Effector memory CD4-positive, alpha-beta T cell (primary cell): ENCODE results near the gene SNRNP200.

ENCODE experiments used
- DNase-seq, 3 donors: peaks; one replicate each; pipeline ENCODE4 v3.0.0-alpha.2; 2020
- H3K27ac ChIP-seq: 2 replicates; pipeline ENCODE4 v1.7.0; 2013; ENCODE audit warnings: mild to moderate bottlenecking, low read length, moderate library complexity; ENCODE audit not compliant: insufficient read depth, poor library complexity, severe bottlenecking
- H3K27me3 ChIP-seq: replicated peaks from 2 replicates; pipeline ENCODE4 v1.7.0; 2013; ENCODE audit warnings: mild to moderate bottlenecking, low read length; ENCODE audit not compliant: insufficient read depth, control insufficient read depth, poor library complexity, severe bottlenecking
- H3K36me3 ChIP-seq: 2 replicates; pipeline ENCODE4 v1.7.0; 2013; ENCODE audit warnings: mild to moderate bottlenecking, low read length, moderate library complexity; ENCODE audit not compliant: control insufficient read depth, insufficient read depth
- H3K4me1 ChIP-seq: 2 replicates; pipeline ENCODE4 v1.7.0; 2013; ENCODE audit warnings: low read length, mild to moderate bottlenecking; ENCODE audit not compliant: control insufficient read depth, insufficient read depth, poor library complexity, severe bottlenecking
- H3K4me3 ChIP-seq: 2 replicates; pipeline ENCODE4 v1.7.0; 2013; ENCODE audit warnings: low read length, low read depth, mild to moderate bottlenecking; ENCODE audit not compliant: insufficient read depth, poor library complexity, severe bottlenecking
- H3K9me3 ChIP-seq: 2 replicates; pipeline ENCODE4 v1.7.0; 2013; ENCODE audit warnings: mild to moderate bottlenecking, low read length, moderate library complexity; ENCODE audit not compliant: control insufficient read depth

Gene SNRNP200

DNA sequence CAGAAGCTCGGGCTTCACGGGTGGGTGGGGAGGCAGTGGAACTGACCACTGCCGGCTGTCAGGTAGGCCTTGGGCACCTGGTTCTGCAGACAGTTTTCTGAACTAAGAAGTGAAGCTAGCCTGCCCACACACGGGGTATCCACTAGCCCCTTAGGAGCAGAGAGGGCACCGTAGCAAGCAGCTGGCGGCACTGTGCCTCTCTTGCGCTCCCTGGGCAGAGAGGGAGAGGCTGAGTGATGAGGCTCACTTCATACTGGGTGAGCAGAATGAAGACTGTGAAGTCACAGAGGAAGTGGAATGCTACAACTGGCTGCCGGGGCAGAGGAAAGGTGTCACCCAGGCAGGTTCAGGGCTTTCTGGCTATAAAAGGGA is 20.5 kb upstream of the SNRNP200 start:
- H3K27ac ChIP-seq, result peak overlapping the region; percentile 66
- H3K9me3 ChIP-seq, result no peaks in the 10 kb centered on the region
- H3K4me1 ChIP-seq, result peaks cover 29% of the 10 kb centered on the region
- peaks cover 4% of the 10 kb centered on the region for H3K36me3 ChIP-seq
- H3K4me3 ChIP-seq, result peak overlapping the region; percentile 66
- H3K27me3 ChIP-seq, result no peaks in the 10 kb centered on the region
- DNase-seq, result peak in 2 of 3 donors; percentile 27 to 41

DNA sequence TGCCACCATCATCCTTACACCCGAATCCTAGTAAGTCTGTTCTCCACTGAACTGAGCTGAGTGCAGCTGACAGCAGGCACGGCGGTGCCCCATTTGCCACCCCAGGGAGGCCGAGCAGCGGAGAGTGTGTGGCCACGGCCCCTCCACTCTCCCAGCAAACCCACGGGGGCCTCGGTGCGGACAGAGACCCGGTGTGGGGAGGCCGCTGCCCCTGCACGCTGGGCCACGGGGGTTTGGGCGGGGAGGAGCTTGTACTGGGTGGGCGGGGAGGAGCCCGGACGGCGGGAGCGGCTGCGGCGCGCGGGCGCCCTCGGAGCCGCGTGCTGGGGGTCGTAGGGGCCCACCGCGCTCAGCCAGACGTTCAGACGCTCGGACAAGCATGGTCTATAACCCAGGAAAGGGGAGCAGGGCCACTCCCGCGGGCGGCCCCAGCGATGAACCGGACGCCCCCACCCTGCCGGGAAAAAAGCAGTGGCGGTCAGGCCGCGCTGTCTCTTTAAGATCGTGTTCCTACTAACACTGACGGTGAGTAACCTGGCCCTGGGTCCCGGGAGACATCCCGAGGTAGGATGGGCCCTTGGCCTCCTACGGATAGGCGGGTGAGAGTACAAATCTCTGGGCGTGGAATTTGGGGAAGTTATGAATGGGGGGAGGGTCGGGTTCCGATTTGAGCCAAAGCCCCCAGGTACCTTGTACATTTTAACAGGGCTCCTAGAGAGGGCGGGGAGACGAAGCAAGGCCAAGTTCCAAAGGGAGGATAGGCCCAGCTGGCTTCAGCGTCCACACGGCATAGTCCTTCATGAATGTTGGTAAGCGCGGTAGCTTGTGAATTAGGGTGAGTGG is 19.9 kb upstream of the SNRNP200 start, which contains the start of gene ITPRIPL1:
Gene ITPRIPL1, plus strand, starts transcription at position 277 of the 843 bp plus-strand sequence. Its CDS starts 523 bp downstream, at position 800.
- Histone ChIP-seq H3K27me3 (no peaks in the 10 kb centered on the region), H3K27ac (peak within 1 kb of the TSS; percentile 66), H3K9me3 (no peaks in the 10 kb centered on the region), H3K4me3 (peak within 1 kb of the TSS; percentile 66), H3K4me1 (peaks cover 35% of the 10 kb centered on the region), H3K36me3 (peaks cover 4% of the 10 kb centered on the region)
- DNase-seq, result peak in 1 of 3 donors; percentile 17

DNA sequence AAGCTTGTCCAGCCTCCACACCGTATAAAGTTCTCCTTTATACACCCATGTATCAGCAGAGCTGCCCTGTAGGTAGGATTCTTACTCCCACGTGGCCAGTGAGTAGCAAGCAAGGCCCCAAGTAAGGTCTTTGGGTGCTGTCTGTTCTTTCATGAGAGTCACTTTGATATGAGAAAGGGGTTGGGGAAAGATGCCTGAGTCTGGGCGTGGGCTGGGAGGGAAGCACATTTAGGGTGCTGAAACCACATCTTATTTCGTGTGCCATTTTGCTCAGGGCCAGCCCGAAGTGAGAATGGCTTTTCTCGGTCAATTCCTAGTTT is 19.3 kb upstream of the SNRNP200 start:
- peak overlapping the region; percentile 66 for H3K4me3 ChIP-seq
- H3K27ac ChIP-seq, result peak overlapping the region; percentile 66
- no peaks in the 10 kb centered on the region for H3K27me3 ChIP-seq
- H3K4me1 ChIP-seq, result peaks cover 36% of the 10 kb centered on the region
- peaks cover 4% of the 10 kb centered on the region for H3K36me3 ChIP-seq
- DNase-seq, result no peak
- no peaks in the 10 kb centered on the region for H3K9me3 ChIP-seq

DNA sequence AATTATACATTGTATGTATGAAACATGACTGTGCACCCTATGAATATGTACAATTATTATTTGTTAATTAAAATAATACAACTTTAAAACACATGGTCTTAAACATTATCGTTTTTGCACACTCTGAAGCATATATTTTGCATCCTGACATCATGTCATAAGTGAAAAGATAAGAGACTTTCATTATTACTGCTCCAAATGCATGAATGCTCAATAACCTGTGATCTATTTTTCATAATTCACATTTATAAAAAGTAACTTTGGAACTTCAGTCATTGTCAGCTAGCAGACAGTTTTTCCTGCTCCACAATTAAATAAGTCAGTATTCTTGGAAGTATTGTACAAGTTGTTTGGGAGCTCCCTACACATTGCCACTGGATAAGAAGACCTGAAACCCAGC is 18.5 kb upstream of the SNRNP200 start:
- H3K4me1 ChIP-seq, result peaks cover 36% of the 10 kb centered on the region
- H3K27ac ChIP-seq, result no peak overlapping the region

DNA sequence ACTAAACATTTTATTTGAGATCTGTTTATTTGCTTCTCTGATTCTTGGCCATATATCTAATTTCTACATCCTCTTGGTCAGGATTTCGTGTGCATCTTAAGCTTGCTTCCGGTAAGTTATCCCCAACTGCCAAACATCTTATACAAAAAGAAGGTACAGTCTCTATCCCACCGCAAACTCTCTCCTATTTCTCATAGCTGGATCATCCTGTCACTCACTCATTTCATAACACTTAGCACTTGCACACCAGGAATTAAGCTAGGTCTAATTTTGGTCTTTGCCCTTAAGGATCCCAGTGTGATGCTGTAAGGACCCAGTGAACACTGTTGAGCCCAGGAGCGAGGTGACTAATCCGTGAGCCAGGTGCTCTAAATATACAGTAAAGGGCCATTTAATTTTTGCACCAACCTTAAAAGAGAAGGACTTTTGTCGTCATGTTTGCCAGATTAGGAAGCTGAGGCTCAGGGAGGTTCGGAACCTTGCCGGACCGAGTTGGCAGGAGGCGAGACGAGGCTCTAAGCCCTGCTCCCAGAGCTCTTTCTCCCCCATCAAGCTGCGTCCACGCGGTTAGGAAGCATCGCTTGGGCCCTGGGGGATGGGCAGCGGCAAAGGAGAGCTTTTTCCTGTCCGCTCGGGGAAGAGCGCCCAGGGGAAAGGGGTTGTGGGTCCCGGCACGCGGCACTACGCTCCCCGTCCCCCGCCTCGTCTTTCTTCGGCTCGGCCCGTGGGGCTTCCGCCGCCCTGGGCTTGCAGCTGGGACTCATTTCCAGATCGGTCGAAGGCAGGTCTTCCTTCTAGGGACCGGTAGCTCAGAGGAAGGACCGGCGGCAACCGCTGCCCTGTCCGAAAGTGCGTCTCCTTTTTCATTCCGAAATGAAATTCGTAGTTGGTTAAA is 15.6 kb upstream of the SNRNP200 start:
- peak overlapping the region; percentile 77 for H3K4me3 ChIP-seq
- no peaks in the 10 kb centered on the region for H3K36me3 ChIP-seq
- peak overlapping the region; percentile 74 for H3K27ac ChIP-seq
- no peaks in the 10 kb centered on the region for H3K27me3 ChIP-seq
- H3K4me1 ChIP-seq, result peaks cover 30% of the 10 kb centered on the region
- no peak for DNase-seq
- H3K9me3 ChIP-seq, result no peaks in the 10 kb centered on the region

More for the DNA sequence above, 18.5 kb upstream of the SNRNP200 start:
- no peaks in the 10 kb centered on the region for H3K27me3 ChIP-seq
- no peak for DNase-seq
- H3K4me3 ChIP-seq, result no peak overlapping the region
- peaks cover 4% of the 10 kb centered on the region for H3K36me3 ChIP-seq
- no peaks in the 10 kb centered on the region for H3K9me3 ChIP-seq

DNA sequence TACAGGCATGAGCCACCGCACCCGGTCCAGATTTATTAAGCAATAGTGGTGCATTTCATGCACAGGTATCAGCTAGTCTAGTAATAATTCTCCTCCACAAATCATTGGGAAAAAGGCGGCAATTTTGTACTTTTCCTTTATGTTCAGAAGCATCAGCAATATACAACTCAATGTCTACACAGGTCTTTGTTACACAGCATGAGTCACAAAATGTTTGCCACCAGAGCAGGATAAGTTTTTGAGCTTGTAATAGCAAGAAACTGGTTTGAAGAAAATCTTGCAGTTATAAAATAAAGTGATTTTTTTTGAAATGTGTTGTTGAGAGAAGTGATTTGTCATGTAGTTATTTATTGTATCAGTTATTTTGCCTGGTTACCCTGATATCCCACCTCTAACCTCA is 15.0 kb upstream of the SNRNP200 start:
- peak overlapping the region; percentile 77 for H3K4me3 ChIP-seq
- no peak for DNase-seq
- H3K27ac ChIP-seq, result peak overlapping the region; percentile 12
- no peaks in the 10 kb centered on the region for H3K36me3 ChIP-seq
- H3K4me1 ChIP-seq, result peaks cover 31% of the 10 kb centered on the region
- no peaks in the 10 kb centered on the region for H3K27me3 ChIP-seq
- H3K9me3 ChIP-seq, result no peaks in the 10 kb centered on the region

DNA sequence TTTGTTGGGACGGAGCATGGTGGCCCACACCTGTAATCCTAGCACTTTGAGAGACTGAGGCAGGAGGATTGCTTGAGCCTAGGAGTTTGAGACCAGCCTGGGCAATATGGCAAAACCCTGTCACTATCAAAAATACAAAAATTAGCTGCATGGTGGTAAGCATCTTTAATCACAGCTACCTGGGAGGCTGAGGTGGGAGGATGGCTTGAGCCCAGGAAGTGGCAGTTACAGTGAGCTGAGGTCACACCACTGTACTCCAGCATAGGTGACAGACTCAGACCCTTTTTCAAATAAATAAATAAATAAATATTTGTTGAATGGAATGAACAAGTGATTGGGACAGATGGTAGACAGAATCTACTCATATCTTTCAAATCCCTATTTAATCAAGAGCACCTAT is 14.1 kb upstream of the SNRNP200 start:
- no peaks in the 10 kb centered on the region for H3K36me3 ChIP-seq
- H3K4me1 ChIP-seq, result peaks cover 26% of the 10 kb centered on the region
- no peaks in the 10 kb centered on the region for H3K27me3 ChIP-seq
- no peak overlapping the region for H3K4me3 ChIP-seq
- no peaks in the 10 kb centered on the region for H3K9me3 ChIP-seq
- H3K27ac ChIP-seq, result peak overlapping the region; percentile 18
- no peak for DNase-seq

DNA sequence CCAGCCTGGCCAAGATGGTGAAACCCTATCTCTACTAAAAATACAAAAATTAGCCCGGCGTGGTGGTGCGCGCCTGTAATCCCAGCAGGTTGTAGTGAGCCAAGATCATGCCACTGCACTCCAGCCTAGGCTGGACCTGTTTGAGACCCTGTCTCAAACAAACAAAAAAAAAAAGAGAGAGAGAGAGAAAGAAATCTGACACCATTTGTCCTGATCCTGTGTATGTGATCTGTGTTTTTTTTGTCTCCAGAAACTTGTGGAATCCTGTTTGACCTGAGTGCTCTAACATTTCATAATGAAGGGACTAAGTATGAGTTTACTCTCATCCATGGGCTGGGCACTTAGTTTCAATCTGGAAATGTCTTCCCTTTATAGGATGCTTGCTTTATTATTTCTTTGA is 13.4 kb upstream of the SNRNP200 start:
- DNase-seq, result no peak
- peaks cover 25% of the 10 kb centered on the region for H3K4me1 ChIP-seq
- no peaks in the 10 kb centered on the region for H3K27me3 ChIP-seq
- H3K4me3 ChIP-seq, result no peak overlapping the region
- H3K9me3 ChIP-seq, result no peaks in the 10 kb centered on the region
- no peaks in the 10 kb centered on the region for H3K36me3 ChIP-seq
- H3K27ac ChIP-seq, result no peak overlapping the region

DNA sequence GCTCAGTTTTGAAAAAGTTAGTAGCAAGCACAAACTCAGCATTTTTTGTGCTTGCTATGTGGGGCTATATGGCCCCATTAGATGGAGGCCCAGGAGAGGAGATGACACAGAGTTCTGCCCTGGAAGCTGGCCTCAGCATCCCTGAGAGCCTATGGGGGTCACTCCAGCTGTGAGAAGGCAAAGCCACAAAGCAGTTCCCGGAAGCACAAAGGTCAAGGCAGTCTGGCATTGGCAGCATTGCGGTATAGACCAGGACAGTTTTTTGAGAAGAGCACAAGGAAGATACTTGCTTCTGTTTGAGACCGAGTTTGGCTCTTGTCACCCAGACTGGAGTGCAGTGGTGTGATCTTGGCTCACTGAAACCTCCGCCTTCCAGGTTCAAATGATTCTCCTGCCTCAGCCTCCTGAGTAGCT is 12.2 kb upstream of the SNRNP200 start:
- H3K4me1 ChIP-seq, result peaks cover 25% of the 10 kb centered on the region

DNA sequence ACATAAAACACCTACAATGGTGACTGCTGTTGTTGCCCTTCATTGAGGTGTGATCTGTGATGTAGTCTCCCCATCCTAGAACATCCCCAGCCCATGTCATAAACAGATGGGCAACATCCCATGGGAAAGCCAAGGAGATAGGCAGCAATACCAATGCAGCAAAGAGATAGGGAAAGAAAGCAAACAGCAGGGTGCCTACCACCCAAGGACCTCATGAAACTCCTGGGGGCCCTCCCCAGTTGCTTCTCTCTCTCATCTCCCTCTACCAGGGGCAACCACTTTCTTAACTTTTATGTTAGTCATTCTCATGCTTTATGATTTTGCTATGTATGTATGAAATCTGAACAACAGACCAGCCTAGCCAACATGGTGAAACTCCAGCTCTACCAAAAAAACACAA is 11.7 kb upstream of the SNRNP200 start:
- Histone ChIP-seq H3K27me3 (no peaks in the 10 kb centered on the region), H3K27ac (no peak overlapping the region), H3K9me3 (no peaks in the 10 kb centered on the region), H3K4me3 (no peak overlapping the region), H3K4me1 (peaks cover 25% of the 10 kb centered on the region), H3K36me3 (no peaks in the 10 kb centered on the region)
- DNase-seq, result no peak

More for the DNA sequence above, 12.2 kb upstream of the SNRNP200 start:
- no peak for DNase-seq
- no peaks in the 10 kb centered on the region for H3K36me3 ChIP-seq
- no peak overlapping the region for H3K27ac ChIP-seq
- no peaks in the 10 kb centered on the region for H3K9me3 ChIP-seq
- H3K4me3 ChIP-seq, result no peak overlapping the region
- no peaks in the 10 kb centered on the region for H3K27me3 ChIP-seq
